ENCODE measurements around the gene DRAM1. TPM values are rescaled to one million over a fixed set of nuclear protein-coding genes. Genes with fewer than 3 reads are reported as not detected.

DRAM1 gene
- total and polyA plus RNA-seq, 9 of the 15 experiments (the other 6 are each of a cell fraction or from before 2014, with no cell fraction given), result 1.4 to 4.3 (median 2.7) TPM

- intact Hi-C loops (cut with micrococcal nuclease), result no loop called here
- ATAC-seq, result no peak
These were observed 76.7 kb downstream of the DRAM1 start for GRCh38 chr12:101954113-101954512.

More at GRCh38 chr12:101954113-101954512, 76.7 kb downstream of the DRAM1 start:
- H3K9me3 ChIP-seq (replicated peaks; ENCODE audit: control insufficient read depth, insufficient read depth, low read depth, low read length), result no peaks in the 10 kb centered on the region
- no peaks in the 10 kb centered on the region for H3K4me1 ChIP-seq (replicated peaks in 1 of 2; ENCODE audit: control insufficient read depth in 2 of 2, insufficient read depth in 2 of 2, low read length in 2 of 2)
- no peaks in the 10 kb centered on the region for H4K20me1 ChIP-seq (replicated peaks; ENCODE audit: control insufficient read depth, insufficient read depth, low read length)
- DNase-seq (ENCODE audit: extremely low read depth in 1 of 4, low spot score in 3 of 4) (no peak), FAIRE-seq (no peak)
- H3K9me1 ChIP-seq (ENCODE audit: control insufficient read depth, insufficient read depth, low read length), result no peaks in the 10 kb centered on the region
- no peaks in the 10 kb centered on the region for H3K79me2 ChIP-seq (ENCODE audit: control insufficient read depth, insufficient read depth, low read length)
- no peak overlapping the region for H3K27ac ChIP-seq (ENCODE audit: extremely low read depth, low read depth, low read length)
- ChIA-PET POLR2A (interaction anchor here (1.5 kb wide), 1 partner anchor 842 kb away, joined by 4 read pairs; no protein-coding TSS in a partner anchor), CTCF (ENCODE audit: low intra/inter-chr PET ratio) (no interaction called here)
- no peak overlapping the region for H3K9ac ChIP-seq (ENCODE audit: insufficient read depth in 1 of 2, low read depth in 2 of 2, low read length in 2 of 2)
- in situ Hi-C loops (cut with MboI), result no loop called here
- WGBS (ENCODE audit: insufficient coverage, low coverage, missing lambda C conversion rate), result 0% methylated on average over 1 of the region's 1 CpG
- no peak for TF ChIP-seq TOE1 (IDR thresholded peaks at IDR 0.05; ENCODE audit: borderline replicate concordance)
- no peak for TF ChIP-seq TOE1 (CRISPR knock-in tag; IDR thresholded peaks at IDR 0.05; ENCODE audit: borderline replicate concordance, low read depth)
- no peak for TF ChIP-seq STAT5A (IDR thresholded peaks at IDR 0.05; ENCODE audit: borderline replicate concordance, low read length)
- TF ChIP-seq, protein P1, sequence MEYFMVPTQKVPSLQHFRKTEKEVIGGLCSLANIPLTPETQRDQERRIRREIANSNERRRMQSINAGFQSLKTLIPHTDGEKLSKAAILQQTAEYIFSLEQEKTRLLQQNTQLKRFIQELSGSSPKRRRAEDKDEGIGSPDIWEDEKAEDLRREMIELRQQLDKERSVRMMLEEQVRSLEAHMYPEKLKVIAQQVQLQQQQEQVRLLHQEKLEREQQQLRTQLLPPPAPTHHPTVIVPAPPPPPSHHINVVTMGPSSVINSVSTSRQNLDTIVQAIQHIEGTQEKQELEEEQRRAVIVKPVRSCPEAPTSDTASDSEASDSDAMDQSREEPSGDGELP (CRISPR knock-in tag; IDR thresholded peaks at IDR 0.05; ENCODE audit: borderline replicate concordance), result no peak
- TF ChIP-seq ERF (CRISPR knock-in tag; IDR thresholded peaks at IDR 0.05), result no peak
- TF ChIP-seq ZNF354B (CRISPR knock-in tag; IDR thresholded peaks at IDR 0.05), result no peak
- TF ChIP-seq LEF1 (IDR thresholded peaks at IDR 0.05), result no peak
- TF ChIP-seq, protein P2, sequence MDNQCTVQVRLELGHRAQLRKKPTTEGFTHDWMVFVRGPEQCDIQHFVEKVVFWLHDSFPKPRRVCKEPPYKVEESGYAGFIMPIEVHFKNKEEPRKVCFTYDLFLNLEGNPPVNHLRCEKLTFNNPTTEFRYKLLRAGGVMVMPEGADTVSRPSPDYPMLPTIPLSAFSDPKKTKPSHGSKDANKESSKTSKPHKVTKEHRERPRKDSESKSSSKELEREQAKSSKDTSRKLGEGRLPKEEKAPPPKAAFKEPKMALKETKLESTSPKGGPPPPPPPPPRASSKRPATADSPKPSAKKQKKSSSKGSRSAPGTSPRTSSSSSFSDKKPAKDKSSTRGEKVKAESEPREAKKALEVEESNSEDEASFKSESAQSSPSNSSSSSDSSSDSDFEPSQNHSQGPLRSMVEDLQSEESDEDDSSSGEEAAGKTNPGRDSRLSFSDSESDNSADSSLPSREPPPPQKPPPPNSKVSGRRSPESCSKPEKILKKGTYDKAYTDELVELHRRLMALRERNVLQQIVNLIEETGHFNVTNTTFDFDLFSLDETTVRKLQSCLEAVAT (IDR thresholded peaks at IDR 0.05), result no peak
- TF ChIP-seq, protein P3, sequence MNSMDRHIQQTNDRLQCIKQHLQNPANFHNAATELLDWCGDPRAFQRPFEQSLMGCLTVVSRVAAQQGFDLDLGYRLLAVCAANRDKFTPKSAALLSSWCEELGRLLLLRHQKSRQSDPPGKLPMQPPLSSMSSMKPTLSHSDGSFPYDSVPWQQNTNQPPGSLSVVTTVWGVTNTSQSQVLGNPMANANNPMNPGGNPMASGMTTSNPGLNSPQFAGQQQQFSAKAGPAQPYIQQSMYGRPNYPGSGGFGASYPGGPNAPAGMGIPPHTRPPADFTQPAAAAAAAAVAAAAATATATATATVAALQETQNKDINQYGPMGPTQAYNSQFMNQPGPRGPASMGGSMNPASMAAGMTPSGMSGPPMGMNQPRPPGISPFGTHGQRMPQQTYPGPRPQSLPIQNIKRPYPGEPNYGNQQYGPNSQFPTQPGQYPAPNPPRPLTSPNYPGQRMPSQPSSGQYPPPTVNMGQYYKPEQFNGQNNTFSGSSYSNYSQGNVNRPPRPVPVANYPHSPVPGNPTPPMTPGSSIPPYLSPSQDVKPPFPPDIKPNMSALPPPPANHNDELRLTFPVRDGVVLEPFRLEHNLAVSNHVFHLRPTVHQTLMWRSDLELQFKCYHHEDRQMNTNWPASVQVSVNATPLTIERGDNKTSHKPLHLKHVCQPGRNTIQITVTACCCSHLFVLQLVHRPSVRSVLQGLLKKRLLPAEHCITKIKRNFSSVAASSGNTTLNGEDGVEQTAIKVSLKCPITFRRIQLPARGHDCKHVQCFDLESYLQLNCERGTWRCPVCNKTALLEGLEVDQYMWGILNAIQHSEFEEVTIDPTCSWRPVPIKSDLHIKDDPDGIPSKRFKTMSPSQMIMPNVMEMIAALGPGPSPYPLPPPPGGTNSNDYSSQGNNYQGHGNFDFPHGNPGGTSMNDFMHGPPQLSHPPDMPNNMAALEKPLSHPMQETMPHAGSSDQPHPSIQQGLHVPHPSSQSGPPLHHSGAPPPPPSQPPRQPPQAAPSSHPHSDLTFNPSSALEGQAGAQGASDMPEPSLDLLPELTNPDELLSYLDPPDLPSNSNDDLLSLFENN (IDR thresholded peaks at IDR 0.05; ENCODE audit: low read depth in 2 of 2, low read length in 2 of 2), result no peak
- no peak for TF ChIP-seq COPS2 (conservative IDR thresholded peaks at IDR 0.05)
- no peak overlapping the region for H3K4me2 ChIP-seq (ENCODE audit: insufficient read depth, low read length)
- no TSS peak for BruUV-seq (replicated peaks)
- no peak overlapping the region for H2AFZ ChIP-seq (ENCODE audit: low read depth, low read length)
- H3K4me3 ChIP-seq, result no peak overlapping the region
- H3K36me3 ChIP-seq (ENCODE audit: control insufficient read depth, insufficient read depth, low read length), result no peaks in the 10 kb centered on the region
- H3K27me3 ChIP-seq (ENCODE audit: control insufficient read depth in 2 of 2, insufficient read depth in 2 of 2, low read length in 2 of 2), result peaks cover 5 to 12% of the 10 kb centered on the region in 2 experiments; a peak in 4 of 5 replicates

Measured in K562 (cell line).